DOHH2 (cell line): ENCODE measurements around the gene TLE5.

ENCODE experiments used
- H3F3A ChIP-seq: fragments of 200-600 bp; sonication (generic), shearing (Covaris generic); 2 replicates; pipeline ENCODE4 v1.6.0; 2016; ENCODE audit warnings: antibody characterized with exemption, mild to moderate bottlenecking; ENCODE audit not compliant: control insufficient read depth, insufficient read depth
- H3K27ac ChIP-seq: fragments of 200-600 bp; sonication (generic); 2 replicates; pipeline ENCODE4 v1.5.1; 2014; ENCODE audit warnings: low read depth, mild to moderate bottlenecking, low read length, moderate library complexity
- H3K27me3 ChIP-seq: fragments of 200-600 bp; sonication (generic); 2 replicates; pipeline ENCODE4 v1.6.1; 2014; ENCODE audit warnings: mild to moderate bottlenecking, low read length, mixed read lengths; ENCODE audit not compliant: control insufficient read depth
- H3K36me3 ChIP-seq: fragments of 200-600 bp; sonication (generic); 2 replicates; pipeline ENCODE4 v1.6.1; 2014; ENCODE audit warnings: mild to moderate bottlenecking, low read length, moderate library complexity, mixed read lengths; ENCODE audit not compliant: control insufficient read depth
- H3K4me1 ChIP-seq: fragments of 200-600 bp; sonication (generic); 2 replicates; pipeline ENCODE4 v1.6.1; 2014; ENCODE audit warnings: mild to moderate bottlenecking, low read length, mixed read lengths; ENCODE audit not compliant: control insufficient read depth
- H3K4me2 ChIP-seq: fragments of 200-600 bp; sonication (generic); 2 replicates; pipeline ENCODE4 v1.6.0; 2014; ENCODE audit warnings: mild to moderate bottlenecking, low read length, moderate library complexity
- H3K4me3 ChIP-seq: fragments of 200-600 bp; sonication (generic); 2 replicates; pipeline ENCODE4 v1.5.1; 2014; ENCODE audit warnings: mild to moderate bottlenecking, low read length, mixed read lengths
- H3K79me2 ChIP-seq: fragments of 200-600 bp; sonication (generic); 2 replicates; pipeline ENCODE4 v1.6.1; 2014; ENCODE audit warnings: mild to moderate bottlenecking, low read length, mixed read lengths; ENCODE audit not compliant: control insufficient read depth
- H3K9me2 ChIP-seq: fragments of 200-600 bp; sonication (generic); replicated peaks from 2 replicates; pipeline ENCODE4 v1.6.1; 2014; ENCODE audit warnings: mild to moderate bottlenecking, low read length, mixed read lengths; ENCODE audit not compliant: control insufficient read depth
- H3K9me3 ChIP-seq: fragments of 200-600 bp; sonication (generic); 2 replicates; pipeline ENCODE4 v1.6.1; 2014; ENCODE audit warnings: antibody characterized with exemption, low read length, mixed read lengths; ENCODE audit not compliant: control insufficient read depth, insufficient read depth
- H4K20me1 ChIP-seq: fragments of 200-600 bp; sonication (generic); 2 replicates; pipeline ENCODE4 v1.6.0; 2014; ENCODE audit warnings: low read depth, mild to moderate bottlenecking, antibody characterized with exemption, low read length, moderate library complexity; ENCODE audit not compliant: control insufficient read depth, insufficient read depth
- CTCF ChIP-seq: fragments of 200-600 bp; sonication (generic); IDR thresholded peaks from one replicate; pipeline ENCODE4 v1.5.1; 2014; ENCODE audit warnings: antibody characterized with exemption, mild to moderate bottlenecking, low read depth, low read length; ENCODE audit not compliant: poor library complexity, severe bottlenecking
- EZH2phosphoT487 ChIP-seq: fragments of 200-600 bp; sonication (generic); IDR thresholded peaks from 2 replicates; pipeline ENCODE4 v1.6.1; 2017; ENCODE audit warnings: borderline replicate concordance, mild to moderate bottlenecking, antibody characterized with exemption, low read length, moderate library complexity, mixed read lengths

TLE5 gene

GRCh38 chr19:3019211-3019854 is 43.0 kb downstream of the TLE5 start:
- no peaks in the 10 kb centered on the region for H3K79me2 ChIP-seq
- H3K9me2 ChIP-seq = no peaks in the 10 kb centered on the region
- no peaks in the 10 kb centered on the region for H4K20me1 ChIP-seq
- peaks cover 3% of the 10 kb centered on the region for H3K4me1 ChIP-seq
- no peak overlapping the region for H3K27ac ChIP-seq
- H3K36me3 ChIP-seq = no peaks in the 10 kb centered on the region
- H3F3A ChIP-seq = no peaks in the 10 kb centered on the region
- H3K4me2 ChIP-seq = no peak overlapping the region
- no peak for TF ChIP-seq EZH2phosphoT487
- no peak for TF ChIP-seq CTCF
- no peak overlapping the region for H3K4me3 ChIP-seq
- H3K27me3 ChIP-seq = peaks cover 4% of the 10 kb centered on the region
- no peaks in the 10 kb centered on the region for H3K9me3 ChIP-seq

GRCh38 chr19:3017923-3018322 is 44.4 kb downstream of the TLE5 start:
- no peak overlapping the region for H3K4me2 ChIP-seq
- no peaks in the 10 kb centered on the region for H3K27me3 ChIP-seq
- H3K4me1 ChIP-seq = peaks cover 3% of the 10 kb centered on the region; the same call in 1 of the 2 replicates
- H3K9me2 ChIP-seq = no peaks in the 10 kb centered on the region
- H3K4me3 ChIP-seq = no peak overlapping the region
- no peaks in the 10 kb centered on the region for H3K9me3 ChIP-seq
- no peak overlapping the region for H3K27ac ChIP-seq
- H3K36me3 ChIP-seq = no peaks in the 10 kb centered on the region
- H3K79me2 ChIP-seq = no peaks in the 10 kb centered on the region
- H3F3A ChIP-seq = no peaks in the 10 kb centered on the region
- no peaks in the 10 kb centered on the region for H4K20me1 ChIP-seq
- TF ChIP-seq EZH2phosphoT487 (no peak), CTCF (no peak)

- H3K4me2 ChIP-seq = no peak overlapping the region
- no peak overlapping the region for H3K4me3 ChIP-seq
- H3K9me2 ChIP-seq = no peaks in the 10 kb centered on the region
- no peaks in the 10 kb centered on the region for H3K27me3 ChIP-seq
- no peaks in the 10 kb centered on the region for H3K79me2 ChIP-seq
- H3K27ac ChIP-seq = no peak overlapping the region
- H3K9me3 ChIP-seq = no peaks in the 10 kb centered on the region
- H3K36me3 ChIP-seq = no peaks in the 10 kb centered on the region
- H3K4me1 ChIP-seq = no peaks in the 10 kb centered on the region
- H3F3A ChIP-seq = no peaks in the 10 kb centered on the region
- H4K20me1 ChIP-seq = no peaks in the 10 kb centered on the region
- TF ChIP-seq CTCF (no peak), EZH2phosphoT487 (no peak)
Observed at GRCh38 chr19:3015126-3016057, 46.9 kb downstream of the TLE5 start.
